Ovary (tissue), 9 donors: ENCODE results near the gene PAQR4. TPM values are rescaled to one million over a fixed set of nuclear protein-coding genes. Genes with fewer than 3 reads are reported as not detected.

Experiments
- DNase-seq, 5 donors: peaks; one replicate each; pipeline ENCODE4 v3.0.0-alpha.2; 2019 to 2020
- H3K27ac ChIP-seq, 2 donors: fragments of 200-600 bp; one replicate each; pipeline versions ENCODE4 v1.5.1 to v1.8.0; 2019 to 2022
- H3K27me3 ChIP-seq: fragments of 200-600 bp; one replicate; pipeline ENCODE4 v1.8.0; 2022
- H3K36me3 ChIP-seq: fragments of 200-600 bp; sonication (generic); one replicate; pipeline ENCODE4 v1.5.1; 2019
- H3K4me1 ChIP-seq: one replicate; pipeline ENCODE4 v1.8.1; 2013; ENCODE audit warnings: mild to moderate bottlenecking, moderate library complexity; ENCODE audit not compliant: insufficient read depth
- H3K4me3 ChIP-seq: fragments of 200-600 bp; sonication (generic); one replicate; pipeline ENCODE4 v1.5.1; 2017
- H3K9me3 ChIP-seq, 2 donors: fragments of 200-600 bp in 1 of 2; sonication (generic) in 1 of 2; one replicate each; pipeline versions ENCODE4 v1.5.1 to v1.8.1; 2013 to 2019; ENCODE audit warnings: mild to moderate bottlenecking in 1 of 2, moderate library complexity in 1 of 2
- EP300 ChIP-seq: sonication (generic); formaldehyde crosslinking; IDR thresholded peaks from one replicate; pipeline ENCODE4 v1.6.1; 2017; ENCODE audit warnings: antibody characterized with exemption
- POLR2A ChIP-seq: fragments of 450-650 bp; IDR thresholded peaks from one replicate; pipeline ENCODE4 v1.6.1; 2017; ENCODE audit warnings: antibody characterized with exemption, mild to moderate bottlenecking, moderate library complexity
- WGBS, 3 donors: extraction: QIAGEN DNeasy Blood & Tissue Kit in 1 of 3; methylation state at CpG; one replicate each; pipeline versions ENCODE4 v1.1.5 to v1.1.7; 2013 to 2017; 5-methylcytosine and 5-hydroxymethylcytosine counted together
- intact Hi-C, 4 donors: fragments of 100-400 bp; cut with DNase I; formaldehyde crosslinking; loops; one replicate each; pipeline versions ENCODE4 v1.11.0 to v1.15.1; 2022 to 2023
- polyA plus RNA-seq, 2 donors: library from polyadenylated mRNA; stranded (reverse); fragments of 200-250 nt in 1 of 2; fragments of 350-450 nt in 1 of 2; fragmentation: Illumina TruSeq in 1 of 2; extraction: RNeasy Lipid Tissue Mini Kit (QIAGEN cat#74804) in 1 of 2; gene quantifications; one replicate each; pipeline ENCODE4 v1.2.3, GENCODE V29; 2013 to 2014
- total RNA-seq, 7 donors: library from RNA; depleted of rRNA in 2 of 7; stranded (reverse); fragments of >200 nt in 2 of 7; fragmentation: NEBNext Ultra II Directional in 3 of 7; extraction: Animal tissue kit (Norgen Biotek cat#: 25700) in 3 of 7; gene quantifications; one replicate each; pipeline versions ENCODE4 v1.1.0 to v1.2.4, GENCODE V29; 2016 to 2023
- TF ChIP-seq, protein P1 (sequence below), 3 donors: fragments of 450-650 bp in 2 of 3; fragments of 200-600 bp in 1 of 3; IDR thresholded peaks; one replicate each; pipeline versions ENCODE4 v1.5.1 to v1.8.0; 2016 to 2022; ENCODE audit warnings: antibody characterized with exemption in 3 of 3, mild to moderate bottlenecking in 1 of 3
- donor health status: DM: no; HTN: no; CAD: no; lungs with moderate emphysema.
- donor health status: DM: no; HTN: no; CAD: no.
- donor health status: Bipolar disorder and iron deficiency.
- donor health status: DM: yes; HTN: yes; CAD: no.
- donor health status: DM: no; HTN: no; CAD: no.
- donor health status: DM: yes; HTN: yes; CAD: no.

PAQR4 gene
- total and polyA plus RNA-seq, 9 donors: 0.30 to 5.7 (median 1.5) TPM

DNA sequence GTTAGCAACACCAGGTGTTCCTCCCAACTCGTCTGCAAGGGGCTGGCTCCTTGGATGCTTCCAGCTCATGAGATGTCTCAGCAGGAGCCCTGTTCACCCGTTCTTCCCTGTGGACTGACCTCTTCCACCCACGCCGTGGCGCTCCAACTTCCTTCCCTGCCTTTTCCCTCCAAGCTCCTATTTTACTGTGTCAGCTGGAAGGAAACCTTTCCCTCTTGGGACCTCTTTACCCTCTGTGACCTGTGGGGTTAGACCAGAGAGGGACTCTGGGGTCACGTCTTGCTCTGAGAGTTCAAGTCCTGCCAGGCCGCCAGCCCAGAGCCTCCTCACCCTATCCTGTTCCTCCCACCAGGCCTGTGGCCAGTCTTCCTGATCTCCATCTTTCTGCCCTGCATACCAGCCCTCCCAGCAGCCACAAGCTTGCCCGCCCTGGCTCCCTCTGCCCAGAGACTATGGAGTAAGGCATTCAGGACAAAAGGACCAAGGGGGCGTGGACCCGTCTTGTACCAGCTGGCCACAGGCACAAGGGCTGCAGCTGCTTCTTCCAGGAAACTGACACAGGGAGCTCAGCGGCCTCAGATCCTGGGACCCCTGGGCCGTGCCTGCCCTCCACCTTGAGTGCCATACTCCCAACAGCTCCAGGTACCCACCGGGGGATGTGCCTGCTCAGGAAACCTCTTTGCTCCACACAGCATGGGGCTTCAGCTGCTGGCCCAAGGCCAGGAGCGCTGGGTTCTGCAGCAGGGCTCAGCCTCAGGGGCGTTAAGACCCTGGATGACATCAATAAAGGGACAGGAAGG lies 3.0 kb downstream of the PAQR4 start:
- TF ChIP-seq POLR2A: no peak
- TF ChIP-seq, protein P1, sequence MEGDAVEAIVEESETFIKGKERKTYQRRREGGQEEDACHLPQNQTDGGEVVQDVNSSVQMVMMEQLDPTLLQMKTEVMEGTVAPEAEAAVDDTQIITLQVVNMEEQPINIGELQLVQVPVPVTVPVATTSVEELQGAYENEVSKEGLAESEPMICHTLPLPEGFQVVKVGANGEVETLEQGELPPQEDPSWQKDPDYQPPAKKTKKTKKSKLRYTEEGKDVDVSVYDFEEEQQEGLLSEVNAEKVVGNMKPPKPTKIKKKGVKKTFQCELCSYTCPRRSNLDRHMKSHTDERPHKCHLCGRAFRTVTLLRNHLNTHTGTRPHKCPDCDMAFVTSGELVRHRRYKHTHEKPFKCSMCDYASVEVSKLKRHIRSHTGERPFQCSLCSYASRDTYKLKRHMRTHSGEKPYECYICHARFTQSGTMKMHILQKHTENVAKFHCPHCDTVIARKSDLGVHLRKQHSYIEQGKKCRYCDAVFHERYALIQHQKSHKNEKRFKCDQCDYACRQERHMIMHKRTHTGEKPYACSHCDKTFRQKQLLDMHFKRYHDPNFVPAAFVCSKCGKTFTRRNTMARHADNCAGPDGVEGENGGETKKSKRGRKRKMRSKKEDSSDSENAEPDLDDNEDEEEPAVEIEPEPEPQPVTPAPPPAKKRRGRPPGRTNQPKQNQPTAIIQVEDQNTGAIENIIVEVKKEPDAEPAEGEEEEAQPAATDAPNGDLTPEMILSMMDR (IDR thresholded peaks at IDR 0.05): no peak
- TF ChIP-seq EP300: no peak
- Histone ChIP-seq H3K9me3 (no peaks in the 10 kb centered on the region), H3K27ac (no peak overlapping the region), H3K27me3 (peaks cover 6% of the 10 kb centered on the region), H3K4me3 (no peak overlapping the region), H3K4me1 (peaks cover 8% of the 10 kb centered on the region), H3K36me3 (no peaks in the 10 kb centered on the region)
- no peak for DNase-seq
- 76 to 84% (median 77%) methylated on average over 15 of the region's 15 CpGs for WGBS, 3 donors
- intact Hi-C loops: no loop called here

GRCh38 chr16:2973093-2973492 lies 3.9 kb downstream of the PAQR4 start:
- 87 to 89% (median 88%) methylated on average over 5 of the region's 5 CpGs for WGBS, 3 donors
- intact Hi-C loops: no loop called here
- Histone ChIP-seq H3K9me3 (no peaks in the 10 kb centered on the region), H3K27ac (no peak overlapping the region), H3K36me3 (no peaks in the 10 kb centered on the region), H3K27me3 (peaks cover 6% of the 10 kb centered on the region), H3K4me3 (no peak overlapping the region), H3K4me1 (peaks cover 8% of the 10 kb centered on the region)
- DNase-seq: no peak
- TF ChIP-seq POLR2A (no peak), EP300 (no peak)
- TF ChIP-seq, protein P1 (IDR thresholded peaks at IDR 0.05): no peak

DNA sequence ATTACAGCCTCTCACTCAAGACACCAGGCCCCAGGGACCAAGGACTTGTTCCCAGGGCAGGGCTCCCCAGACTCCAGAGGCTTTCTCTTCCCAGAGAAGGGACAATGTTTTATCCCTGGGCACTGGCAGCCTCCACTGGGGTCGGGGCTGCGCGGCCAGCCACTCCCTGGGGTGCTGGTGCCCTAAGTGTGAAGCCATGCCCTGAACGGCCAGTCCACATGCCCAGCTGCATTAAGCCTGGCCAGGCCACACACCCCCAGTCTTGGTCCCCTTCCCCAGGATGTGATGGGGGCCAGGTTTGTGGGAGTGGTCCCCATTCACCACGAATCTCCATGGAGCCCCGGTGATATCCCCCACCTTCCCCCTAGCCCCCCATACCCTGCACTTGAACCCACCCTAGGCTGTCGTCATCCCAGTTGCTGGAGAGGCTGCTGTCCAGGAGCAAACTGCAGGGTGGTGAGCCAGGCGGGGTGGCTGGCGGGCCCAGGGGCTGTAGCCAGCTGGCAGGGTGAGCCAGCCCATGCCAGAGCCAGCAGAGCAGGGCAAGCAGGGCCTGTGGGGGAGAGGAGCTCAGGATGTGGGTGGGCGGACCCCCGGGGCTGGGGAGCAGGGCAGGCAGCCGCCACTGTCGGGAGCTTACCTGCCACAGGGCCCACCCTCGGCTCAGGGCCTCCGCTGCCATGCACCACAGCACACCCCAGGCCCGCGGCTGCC lies 4.6 kb downstream of the PAQR4 start:
- Histone ChIP-seq H3K4me3 (no peak overlapping the region), H3K36me3 (no peaks in the 10 kb centered on the region)

DNA sequence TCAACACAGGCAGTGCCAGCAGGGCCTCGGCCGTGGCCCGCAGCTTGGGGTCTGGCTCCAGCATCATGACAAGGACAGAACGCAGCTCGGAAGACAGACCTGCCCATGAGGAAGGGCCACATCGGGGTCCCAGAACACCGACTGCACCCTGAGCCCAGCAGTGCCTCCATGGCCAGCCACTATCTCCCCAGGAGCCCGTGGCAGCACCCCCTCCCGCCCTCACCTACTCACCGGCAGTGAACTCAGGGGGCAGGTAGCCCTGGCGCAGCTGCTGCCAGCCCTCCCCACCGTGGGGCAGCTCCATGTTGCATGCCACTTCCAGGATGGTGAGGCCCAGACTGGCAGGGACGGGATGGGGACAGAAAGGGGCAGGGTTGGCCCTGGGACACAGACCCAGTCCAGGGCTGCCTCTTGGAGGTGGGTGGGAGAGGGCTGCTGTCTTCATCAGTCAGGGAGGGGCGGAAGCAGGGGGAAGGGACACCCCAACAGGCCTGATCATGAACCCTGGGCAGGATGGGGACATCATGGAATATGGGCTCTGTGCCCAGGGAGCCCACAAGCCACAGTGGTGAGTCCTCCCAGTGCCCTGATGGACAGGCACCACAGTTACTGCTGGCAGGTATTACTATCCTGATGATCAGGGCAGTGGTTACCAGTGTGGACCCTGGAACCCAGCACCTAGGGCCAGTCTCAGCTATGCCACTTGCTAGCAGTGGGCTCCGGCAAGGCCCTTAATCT lies 5.3 kb downstream of the PAQR4 start:
- Histone ChIP-seq H3K9me3 (no peaks in the 10 kb centered on the region), H3K4me1 (peaks cover 3% of the 10 kb centered on the region), H3K27ac (no peak overlapping the region), H3K36me3 (no peaks in the 10 kb centered on the region), H3K4me3 (no peak overlapping the region), H3K27me3 (peaks cover 6% of the 10 kb centered on the region)
- TF ChIP-seq, protein P1 (IDR thresholded peaks at IDR 0.05): no peak
- TF ChIP-seq EP300 (no peak), POLR2A (no peak)
- intact Hi-C loops: no loop called here
- DNase-seq: no peak
- 86 to 93% (median 88%) methylated on average over 10 to 15 of the region's 15 CpGs for WGBS, 3 donors

More for the DNA sequence above, 4.6 kb downstream of the PAQR4 start:
- no peaks in the 10 kb centered on the region for H3K9me3 ChIP-seq
- H3K4me1 ChIP-seq: peaks cover 5% of the 10 kb centered on the region
- no peak for TF ChIP-seq EP300
- TF ChIP-seq, protein P1 (IDR thresholded peaks at IDR 0.05): no peak
- TF ChIP-seq POLR2A: no peak
- DNase-seq: no peak
- H3K27me3 ChIP-seq: peaks cover 6% of the 10 kb centered on the region
- H3K27ac ChIP-seq: no peak overlapping the region
- 82 to 85% (median 85%) methylated on average over 12 to 17 of the region's 17 CpGs for WGBS, 3 donors
- intact Hi-C loops: no loop called here
